ENCODE results near the gene MTF2. TPM values are rescaled to one million over a fixed set of nuclear protein-coding genes. Genes with fewer than 3 reads are reported as not detected.
"Not testable (repeated sequence)": the region's sequence is repeated elsewhere in the genome, so short reads cannot be mapped to it uniquely, and the experiment has no call there.

MTF2 gene
- 35.4 TPM for total RNA-seq

GRCh38 chr1:93078986-93079654 is at the start of gene MTF2:
MTF2 (plus strand) TSS chr1:93079283; CDS start chr1:93079527, 244 bp downstream.
- peak; percentile 96 for DNase-seq

DNA sequence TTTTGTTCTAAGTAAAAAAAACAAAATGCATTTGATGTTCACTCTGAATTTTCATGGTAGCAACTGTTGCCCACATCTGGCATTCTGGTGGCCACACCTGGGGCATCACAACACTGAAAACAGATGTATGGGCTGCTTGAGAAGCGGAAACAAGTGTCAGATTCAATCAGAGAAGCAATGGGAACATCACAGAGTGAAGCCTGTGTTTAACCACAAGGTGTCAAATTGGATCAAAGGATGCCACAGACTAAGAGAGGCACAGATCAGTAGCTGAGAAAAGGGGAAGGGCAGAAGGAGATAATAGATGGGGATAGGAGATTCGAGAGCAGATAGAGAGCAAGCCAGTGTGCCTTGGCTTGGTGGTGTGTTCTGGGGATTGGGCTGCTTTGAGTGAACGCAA is 49.8 kb upstream of the MTF2 start:
- DNase-seq: no peak

- not testable (repeated sequence) for DNase-seq
Observed at GRCh38 chr1:93030191-93030590, 48.9 kb upstream of the MTF2 start.

DNA sequence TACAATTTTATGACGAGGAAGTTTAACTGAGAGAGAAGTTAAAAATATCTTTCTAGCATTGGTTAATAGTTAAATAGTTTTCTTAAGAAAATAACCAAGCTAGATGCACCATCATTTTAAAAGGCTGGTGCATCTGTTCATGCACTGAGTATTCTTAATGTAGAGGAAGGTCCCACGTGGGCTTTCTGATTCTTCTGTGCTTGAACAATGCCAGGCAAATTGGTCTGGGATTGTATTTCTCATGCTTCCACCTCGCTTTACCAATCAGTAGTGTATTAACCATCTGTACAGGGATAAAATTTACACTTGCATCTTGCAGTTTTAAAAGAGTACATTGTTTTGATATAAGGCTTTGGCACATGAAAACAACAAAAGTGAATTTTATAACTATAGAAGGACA is 47.4 kb upstream of the MTF2 start:
- no peak for DNase-seq

DNA sequence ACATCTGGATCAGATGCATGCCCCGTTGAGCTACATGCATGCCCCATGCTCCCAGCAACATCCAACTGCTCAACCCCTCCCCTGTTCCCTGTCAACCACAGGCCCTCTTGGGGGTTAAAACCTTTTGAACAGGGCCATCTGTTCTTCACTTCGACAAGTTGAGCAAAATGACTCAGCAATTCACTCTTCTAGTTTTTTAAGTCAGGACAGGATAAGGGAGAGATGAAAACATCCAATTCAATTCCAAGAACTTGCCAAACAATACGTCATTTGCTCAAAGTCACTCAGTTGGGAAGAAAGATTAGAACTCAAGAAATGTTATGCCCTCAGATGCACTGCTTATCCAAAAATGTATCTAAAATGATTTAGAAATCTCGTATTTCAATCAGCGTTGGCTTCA is 46.1 kb upstream of the MTF2 start:
- DNase-seq: no peak

GRCh38 chr1:93033785-93034184 is 45.3 kb upstream of the MTF2 start:
- no peak for DNase-seq

DNA sequence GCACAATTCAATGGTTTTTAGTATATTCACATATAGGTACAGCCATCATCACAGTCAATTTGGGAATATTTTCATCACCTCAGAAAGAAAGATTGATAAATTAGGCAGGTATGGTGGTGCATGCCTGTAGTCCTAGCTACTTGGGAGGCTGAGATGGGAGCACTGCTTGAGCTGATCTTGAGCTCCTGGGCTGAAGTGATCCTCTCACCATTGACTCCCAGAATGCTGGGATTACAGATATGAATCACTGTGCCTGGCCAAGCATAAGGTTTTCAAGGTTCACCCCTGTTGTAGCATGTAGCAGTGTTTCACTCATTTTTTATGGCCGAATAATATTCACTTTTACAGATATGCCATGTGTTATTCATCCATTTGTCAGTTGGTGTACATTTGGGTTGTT is 44.7 kb upstream of the MTF2 start:
- no peak for DNase-seq

GRCh38 chr1:93036672-93037071 is 42.4 kb upstream of the MTF2 start:
- DNase-seq: no peak

DNA sequence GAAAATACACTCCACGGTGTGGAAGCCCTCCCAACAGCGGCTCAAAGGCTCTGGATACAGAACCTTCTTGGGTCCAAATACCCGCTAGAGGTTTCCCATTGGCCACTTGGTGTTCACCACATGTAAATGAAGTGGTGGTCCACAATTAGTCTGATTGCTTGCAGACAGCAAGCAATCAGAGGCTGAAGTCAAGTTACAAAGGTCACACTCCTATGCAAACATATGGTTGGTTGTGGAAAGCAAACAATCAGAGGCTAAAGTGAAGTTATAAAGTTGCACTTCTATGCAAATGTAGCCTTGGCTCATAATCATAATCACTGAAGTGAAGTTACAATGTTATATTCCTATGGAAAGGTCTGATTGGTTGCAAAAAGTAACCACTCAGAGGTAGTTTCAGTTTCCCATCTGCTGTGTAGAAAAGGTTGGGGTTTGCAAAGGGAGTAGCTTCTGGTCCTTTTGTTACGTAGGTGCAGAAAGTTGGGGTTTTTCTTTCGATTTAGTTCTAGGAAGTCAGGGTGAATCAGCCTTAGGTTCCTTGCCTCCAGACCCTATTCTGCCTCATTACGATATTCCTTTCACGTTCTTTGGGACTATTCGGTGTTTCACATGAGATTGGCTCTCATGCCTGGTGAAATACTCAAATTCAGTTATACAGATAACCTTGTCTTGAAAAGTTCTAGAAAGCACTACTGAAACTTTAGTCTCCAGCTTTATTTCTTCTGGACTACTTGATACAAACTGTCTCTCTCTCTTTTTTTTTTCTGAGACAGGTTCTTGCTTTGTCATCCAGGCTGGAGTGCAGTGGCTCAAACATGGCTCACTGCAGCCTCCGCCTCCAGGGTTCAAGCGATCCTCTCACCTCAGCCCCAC is 36.7 kb upstream of the MTF2 start:
- no peak for DNase-seq

- no peak for DNase-seq
Observed at GRCh38 chr1:93043057-93043557, 36.0 kb upstream of the MTF2 start.

GRCh38 chr1:93047618-93048017 is 31.5 kb upstream of the MTF2 start:
- DNase-seq: no peak

- DNase-seq: no peak
Observed at GRCh38 chr1:93051961-93052360, 27.1 kb upstream of the MTF2 start.

DNA sequence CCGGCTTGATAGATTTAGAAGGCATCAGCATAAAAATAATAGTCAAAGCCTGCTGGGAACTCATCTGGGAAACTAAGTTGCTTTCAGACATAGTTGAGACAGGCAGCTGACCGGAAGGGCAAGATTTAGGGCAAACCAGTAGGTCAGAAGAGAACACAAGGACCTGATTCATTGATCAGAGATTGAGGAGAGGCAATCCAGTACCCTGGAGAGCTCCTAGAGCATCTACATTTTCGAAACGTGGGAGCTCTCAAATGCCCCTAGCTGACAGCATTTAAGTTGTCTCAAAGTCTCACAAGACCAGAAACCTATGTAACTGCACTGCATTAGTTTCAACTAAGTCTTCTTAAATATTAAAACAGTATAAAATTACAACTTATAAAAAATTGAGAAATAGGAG is 22.9 kb upstream of the MTF2 start:
- DNase-seq: no peak

- no peak for DNase-seq
Observed at GRCh38 chr1:93056649-93057048, 22.4 kb upstream of the MTF2 start.

DNA sequence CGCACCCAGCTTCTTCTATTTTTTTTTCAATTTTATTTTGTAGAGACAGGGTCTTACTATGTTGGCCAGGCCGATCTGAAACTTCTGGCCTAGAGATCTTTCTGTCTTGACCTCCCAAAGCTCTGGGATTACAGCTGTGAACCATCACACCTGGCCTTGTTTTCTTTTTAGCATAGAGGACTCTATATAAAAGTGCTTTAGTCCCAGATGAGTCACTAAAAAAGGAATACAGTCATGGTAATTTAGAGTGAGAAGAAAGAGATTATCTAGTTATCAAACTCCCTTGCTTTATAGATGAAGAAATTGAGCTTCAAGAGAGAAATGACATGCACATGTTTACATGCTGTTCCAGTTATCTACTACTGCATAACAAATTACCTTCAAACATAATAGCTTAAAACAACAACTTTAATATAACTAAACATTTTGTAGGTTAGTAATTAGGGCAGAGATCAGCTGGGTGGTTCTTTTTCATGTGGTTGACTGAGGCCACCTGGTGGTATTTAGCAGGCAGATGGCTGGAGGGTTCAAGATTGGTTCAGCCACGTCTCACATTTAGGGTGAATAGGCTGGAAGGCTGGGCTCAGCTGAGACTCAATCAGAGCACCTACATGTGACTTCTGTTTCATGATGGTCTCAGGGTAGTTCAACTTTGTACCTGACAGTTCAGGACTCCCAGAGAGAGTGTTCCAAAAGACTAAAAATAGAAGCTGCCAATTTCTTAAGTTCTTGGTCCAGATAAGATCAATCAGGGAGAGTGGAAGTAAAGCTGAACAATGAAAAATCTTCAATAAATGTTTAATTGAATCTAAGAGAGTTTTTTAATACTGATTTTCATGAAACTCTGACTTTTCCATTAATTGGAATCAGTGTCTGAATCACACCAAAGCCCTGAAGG is 16.9 kb upstream of the MTF2 start:
- no peak for DNase-seq

DNA sequence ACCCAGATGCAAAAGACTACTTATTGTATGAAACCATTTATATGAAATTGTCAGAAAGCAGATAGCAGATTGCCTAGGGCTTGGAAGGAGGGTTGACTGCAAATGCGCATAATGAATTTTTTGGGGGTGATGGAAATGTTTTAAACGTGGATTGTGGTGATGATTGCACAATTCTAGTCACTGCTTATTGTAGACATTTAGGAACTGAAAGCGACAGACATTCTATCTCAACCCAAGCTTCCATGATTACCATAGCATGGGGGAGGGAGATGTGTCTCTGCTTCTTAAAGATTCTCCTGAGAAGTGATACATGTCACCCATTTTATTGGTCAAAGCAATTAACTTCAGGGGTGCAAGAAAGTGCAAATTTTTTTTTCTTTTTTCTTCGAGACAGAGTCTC is 2.8 kb upstream of the MTF2 start:
- peak; percentile 0 for DNase-seq

- DNase-seq: peak; percentile 37
Observed at GRCh38 chr1:93078203-93078602, 880 bp upstream of the MTF2 start.

DNA sequence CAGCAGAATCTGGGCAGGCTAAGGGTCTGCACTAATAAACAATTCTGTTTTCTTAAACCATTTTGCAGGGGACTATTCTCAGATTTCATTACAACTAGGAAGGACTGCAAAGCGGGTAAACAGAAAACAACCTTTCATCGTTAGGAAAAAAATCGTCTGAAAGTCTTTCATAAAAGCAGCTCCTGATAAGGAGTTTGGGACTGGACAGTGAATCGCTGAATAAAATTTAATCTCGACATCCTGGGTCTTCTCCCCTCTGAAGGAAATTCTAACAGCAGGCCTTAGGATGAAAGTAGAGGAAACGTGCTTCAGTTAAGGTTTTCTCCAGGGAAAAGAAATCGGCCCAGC is 471 bp upstream of the MTF2 start:
- DNase-seq: no peak

- DNase-seq: no peak
Observed at GRCh38 chr1:93079685-93080141, 630 bp downstream of the MTF2 start.

- peak; percentile 30 for DNase-seq
Observed at GRCh38 chr1:93080179-93080823, 1.2 kb downstream of the MTF2 start.

DNA sequence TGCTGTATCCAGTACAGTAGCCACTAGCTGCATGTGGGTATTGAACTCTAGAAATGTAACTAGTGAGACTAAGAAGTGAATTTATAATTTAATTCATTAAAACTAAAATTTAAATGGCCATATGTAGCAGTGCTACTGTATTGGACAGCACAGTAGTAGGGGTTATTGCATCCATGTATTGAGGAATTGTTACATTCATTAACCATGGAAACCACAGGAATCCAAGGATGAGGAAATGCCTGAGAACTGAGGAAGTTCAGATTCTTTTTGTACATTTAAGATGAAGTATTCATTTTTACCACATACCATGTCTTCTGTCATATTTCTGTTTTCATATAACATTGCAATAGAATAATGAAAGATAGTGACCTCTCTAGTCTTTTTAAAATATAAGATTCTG is 2.6 kb downstream of the MTF2 start:
- DNase-seq: peak; percentile 25

- no peak for DNase-seq
Observed at GRCh38 chr1:93082313-93082712, 3.2 kb downstream of the MTF2 start.

All from skin of body (tissue), 2 donors.